Left hindlimb (tissue), 1 donor: ENCODE data around the gene OR51B2.

Experiments used
- DNase-seq: peaks from one replicate; pipeline ENCODE4 v3.0.0-alpha.2; 2018

OR51B2 gene

GRCh38 chr11:5280582-5281102 is 43.5 kb downstream of the OR51B2 start:
- peak; percentile 34 for DNase-seq

GRCh38 chr11:5279471-5280090 is 44.5 kb downstream of the OR51B2 start:
- DNase-seq, result no peak

GRCh38 chr11:5277807-5278382 is 46.2 kb downstream of the OR51B2 start:
- no peak for DNase-seq

- DNase-seq, result no peak
Measured at GRCh38 chr11:5276697-5277096, 47.4 kb downstream of the OR51B2 start.

- no peak for DNase-seq
Measured at GRCh38 chr11:5275369-5276110, 48.6 kb downstream of the OR51B2 start.

- no peak for DNase-seq
Measured at GRCh38 chr11:5274395-5274794, 49.7 kb downstream of the OR51B2 start.
